ENCODE measurements around the gene PCDHGA1. TPM values are rescaled to one million over a fixed set of nuclear protein-coding genes. Genes with fewer than 3 reads are reported as not detected.

PCDHGA1 gene
- total RNA-seq, 1 experiment from 2014 or later = 0.64 TPM

- Histone ChIP-seq H3K9me3 (peaks cover 17% of the 10 kb centered on the region), H3K36me3 (ENCODE audit: control insufficient read depth, insufficient read depth, low read length) (no peaks in the 10 kb centered on the region), H3K4me1 (no peaks in the 10 kb centered on the region), H3K4me3 (ENCODE audit: low read depth, low read length) (no peak overlapping the region), H3K27me3 (replicated peaks; ENCODE audit: control insufficient read depth, insufficient read depth, low read length) (no peaks in the 10 kb centered on the region)
- Mint-ChIP-seq H3K9me3 (ENCODE audit: unreplicated experiment) (peaks cover 11% of the 10 kb centered on the region), H3K4me3 (ENCODE audit: unreplicated experiment) (peak overlapping the region; percentile 28), H3K36me3 (ENCODE audit: insufficient read depth, unreplicated experiment) (peaks cover 14% of the 10 kb centered on the region), H3K27me3 (ENCODE audit: insufficient read depth, unreplicated experiment) (no peaks in the 10 kb centered on the region), H3K27ac (ENCODE audit: unreplicated experiment) (no peak overlapping the region), H3K4me1 (ENCODE audit: low read depth, unreplicated experiment) (no peaks in the 10 kb centered on the region)
- intact Hi-C loops (cut with micrococcal nuclease; ENCODE audit: unreplicated experiment) = no loop called here
- no peak for DNase-seq
- TSS peak; percentile 45 for BruUV-seq (replicated peaks)
- ChIA-PET CTCF (interaction anchor here (0.6 to 2.1 kb wide), 3 partner anchors 126 to 165 kb away, joined by 4 to 9 read pairs (median 6); no protein-coding TSS in a partner anchor), POLR2A (no interaction called here)
- no peak for TF ChIP-seq CTCF (IDR thresholded peaks at IDR 0.05; ENCODE audit: insufficient read depth in 1 of 2, low read depth in 1 of 2, low read length in 1 of 2, severe bottlenecking in 1 of 2, unreplicated experiment in 1 of 2)
Observed at GRCh38 chr5:141398608-141399007, 68.3 kb downstream of the PCDHGA1 start.

GRCh38 chr5:141399555-141400258 is 69.4 kb downstream of the PCDHGA1 start:
- no peaks in the 10 kb centered on the region for H3K27me3 Mint-ChIP-seq (ENCODE audit: insufficient read depth, unreplicated experiment)
- intact Hi-C loops (cut with micrococcal nuclease; ENCODE audit: unreplicated experiment) = no loop called here
- BruUV-seq (replicated peaks) = no TSS peak
- peaks cover 17% of the 10 kb centered on the region for H3K9me3 ChIP-seq
- H3K36me3 Mint-ChIP-seq (ENCODE audit: insufficient read depth, unreplicated experiment) = peaks cover 17% of the 10 kb centered on the region
- H3K27me3 ChIP-seq (replicated peaks; ENCODE audit: control insufficient read depth, insufficient read depth, low read length) = no peaks in the 10 kb centered on the region
- H3K36me3 ChIP-seq (ENCODE audit: control insufficient read depth, insufficient read depth, low read length) = no peaks in the 10 kb centered on the region
- no peaks in the 10 kb centered on the region for H3K4me1 Mint-ChIP-seq (ENCODE audit: low read depth, unreplicated experiment)
- ChIA-PET CTCF (interaction anchor here (0.9 kb wide), 1 partner anchor 164 kb away, joined by 4 read pairs; no protein-coding TSS in a partner anchor), POLR2A (no interaction called here)
- peak overlapping the region; percentile 51 for H3K4me3 Mint-ChIP-seq (ENCODE audit: unreplicated experiment)
- no peak overlapping the region for H3K4me3 ChIP-seq (ENCODE audit: low read depth, low read length)
- no peak overlapping the region for H3K27ac Mint-ChIP-seq (ENCODE audit: unreplicated experiment)
- TF ChIP-seq CTCF (IDR thresholded peaks at IDR 0.05; ENCODE audit: insufficient read depth in 1 of 2, low read depth in 1 of 2, low read length in 1 of 2, severe bottlenecking in 1 of 2, unreplicated experiment in 1 of 2) = no peak
- H3K4me1 ChIP-seq = no peaks in the 10 kb centered on the region
- H3K9me3 Mint-ChIP-seq (ENCODE audit: unreplicated experiment) = peaks cover 11% of the 10 kb centered on the region
- no peak for DNase-seq

GRCh38 chr5:141402553-141403243 is 72.4 kb downstream of the PCDHGA1 start, which contains the start of gene PCDHGA9:
Gene PCDHGA9, plus strand, starts transcription at chr5:141402778. Its CDS starts 175 bp downstream, at chr5:141402953.
- intact Hi-C loops (cut with micrococcal nuclease; ENCODE audit: unreplicated experiment) = no loop called here
- H3K9me3 Mint-ChIP-seq (ENCODE audit: unreplicated experiment) = peaks cover 11% of the 10 kb centered on the region
- TF ChIP-seq CTCF (IDR thresholded peaks at IDR 0.05; ENCODE audit: insufficient read depth in 1 of 2, low read depth in 1 of 2, low read length in 1 of 2, severe bottlenecking in 1 of 2, unreplicated experiment in 1 of 2) = no peak
- Histone ChIP-seq H3K4me3 (ENCODE audit: low read depth, low read length) (no peak within 1 kb of the TSS), H3K4me1 (no peaks in the 10 kb centered on the region), H3K9me3 (peaks cover 19% of the 10 kb centered on the region), H3K36me3 (ENCODE audit: control insufficient read depth, insufficient read depth, low read length) (no peaks in the 10 kb centered on the region), H3K27me3 (replicated peaks; ENCODE audit: control insufficient read depth, insufficient read depth, low read length) (no peaks in the 10 kb centered on the region)
- ChIA-PET POLR2A (no interaction called here), CTCF (no interaction called here)
- BruUV-seq (replicated peaks) = no TSS peak
- H3K36me3 Mint-ChIP-seq (ENCODE audit: insufficient read depth, unreplicated experiment) = peaks cover 17% of the 10 kb centered on the region
- no peak within 1 kb of the TSS for H3K4me3 Mint-ChIP-seq (ENCODE audit: unreplicated experiment)
- no peaks in the 10 kb centered on the region for H3K4me1 Mint-ChIP-seq (ENCODE audit: low read depth, unreplicated experiment)
- no peak for DNase-seq
- H3K27ac Mint-ChIP-seq (ENCODE audit: unreplicated experiment) = no peak within 1 kb of the TSS
- no peaks in the 10 kb centered on the region for H3K27me3 Mint-ChIP-seq (ENCODE audit: insufficient read depth, unreplicated experiment)
